Measurements from ENCODE around the gene KCTD18.

KCTD18 gene

DNA sequence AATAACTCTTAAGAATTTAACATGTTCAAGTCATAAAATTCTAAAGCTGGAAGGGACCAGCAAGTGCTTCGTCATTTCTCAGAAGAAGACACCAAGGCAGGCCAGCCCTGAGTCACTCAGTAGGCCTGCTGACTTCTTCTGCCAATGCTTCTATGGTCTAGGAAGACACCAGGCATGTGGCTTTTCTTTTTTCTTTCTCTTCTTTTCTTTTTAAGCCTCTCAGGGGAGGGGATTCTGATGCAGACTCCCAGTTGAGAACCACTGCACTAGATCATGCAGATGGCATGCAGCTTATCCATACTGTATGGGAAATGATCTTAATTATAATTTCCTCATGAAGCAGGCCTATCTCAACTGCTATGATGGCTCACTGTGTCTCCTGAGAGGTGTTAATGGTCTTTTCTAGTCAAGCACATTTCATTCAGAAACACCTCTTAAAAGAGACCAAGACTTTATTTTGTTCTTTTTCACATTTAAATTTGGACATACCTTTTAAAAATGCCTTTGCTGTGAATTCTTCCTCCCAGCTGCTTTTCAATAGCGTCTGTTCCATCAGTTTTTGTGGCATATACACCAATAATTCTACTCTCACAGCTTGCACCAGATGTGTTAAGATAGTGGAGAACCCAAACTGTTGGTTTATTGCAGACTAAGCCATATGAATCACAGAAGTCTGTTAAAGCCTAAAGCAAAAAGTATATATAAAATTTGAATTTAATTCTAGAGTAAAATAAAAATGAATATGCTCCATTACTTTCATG, 11.3 kb downstream of the KCTD18 start:
- Histone ChIP-seq H2BK15ac (ENCODE audit: low read length) (no peak overlapping the region), H2BK120ac (ENCODE audit: low read depth, low read length) (no peak overlapping the region), H3K4me2 (ENCODE audit: insufficient read depth, low read length, poor library complexity, severe bottlenecking) (no peak overlapping the region), H2AFZ (ENCODE audit: low read length) (no peak overlapping the region), H4K91ac (ENCODE audit: low read depth, low read length, poor library complexity) (no peak overlapping the region), H3K23ac (ENCODE audit: low read depth, low read length, poor library complexity) (no peak overlapping the region), H3K4me1 (ENCODE audit: control insufficient read depth in 2 of 2, insufficient read depth in 1 of 2, low read depth in 1 of 2, low read length in 2 of 2) (no peaks in the 10 kb centered on the region), H3K9ac (ENCODE audit: low read depth, low read length, poor library complexity) (no peak overlapping the region), H3K27me3 (ENCODE audit: control insufficient read depth in 3 of 3, insufficient read depth in 3 of 3, low read depth in 1 of 3, low read length in 3 of 3) (no peaks in the 10 kb centered on the region), H2AK5ac (ENCODE audit: low read depth, low read length) (no peak overlapping the region), H3K4ac (ENCODE audit: low read length) (no peak overlapping the region), H3K27ac (replicated peaks; ENCODE audit: low read length) (no peak overlapping the region), H3K4me3 (ENCODE audit: low read length in 2 of 2) (no peak overlapping the region), H3K36me3 (replicated peaks in 1 of 2; ENCODE audit: control insufficient read depth in 2 of 2, insufficient read depth in 2 of 2, low read length in 2 of 2) (peaks cover 0 to 34% of the 10 kb centered on the region in 2 donors), H4K8ac (ENCODE audit: low read depth, low read length) (no peak overlapping the region), H2BK12ac (ENCODE audit: low read length) (no peak overlapping the region), H3K14ac (ENCODE audit: low read length) (no peak overlapping the region), H2BK5ac (ENCODE audit: low read length) (no peak overlapping the region), H3K18ac (ENCODE audit: low read length) (no peak overlapping the region), H3K79me1 (ENCODE audit: low read depth, low read length) (no peaks in the 10 kb centered on the region), H3K9me3 (replicated peaks in 1 of 2; ENCODE audit: control insufficient read depth in 2 of 2, insufficient read depth in 1 of 2, low read depth in 1 of 2, low read length in 2 of 2) (no peaks in the 10 kb centered on the region)
- no CpG with 5 or more reads among the region's 2 CpGs for WGBS, 2 donors (ENCODE audit: extremely low coverage in 2 of 2, insufficient read length in 2 of 2, insufficient replicate concordance in 1 of 2)
- no peak for DNase-seq (ENCODE audit: low spot score)

GRCh38 chr2:200496696-200497095, 13.2 kb downstream of the KCTD18 start:
- H3K4me3 ChIP-seq (ENCODE audit: low read length in 2 of 2) = no peak overlapping the region
- H3K23ac ChIP-seq (ENCODE audit: low read depth, low read length, poor library complexity) = no peak overlapping the region
- H2AK5ac ChIP-seq (ENCODE audit: low read depth, low read length) = no peak overlapping the region
- no peak overlapping the region for H3K4me2 ChIP-seq (ENCODE audit: insufficient read depth, low read length, poor library complexity, severe bottlenecking)
- no peak for DNase-seq (ENCODE audit: low spot score)
- H3K14ac ChIP-seq (ENCODE audit: low read length) = no peak overlapping the region
- H2BK15ac ChIP-seq (ENCODE audit: low read length) = no peak overlapping the region
- no CpG with 5 or more reads among the region's 1 CpG for whole genome bisulfite sequencing, 2 donors (ENCODE audit: extremely low coverage in 2 of 2, insufficient read length in 2 of 2, insufficient replicate concordance in 1 of 2)
- no peak overlapping the region for H4K8ac ChIP-seq (ENCODE audit: low read depth, low read length)
- no peak overlapping the region for H4K91ac ChIP-seq (ENCODE audit: low read depth, low read length, poor library complexity)
- peaks cover 0 to 1% of the 10 kb centered on the region in 2 donors for H3K9me3 ChIP-seq (replicated peaks in 1 of 2; ENCODE audit: control insufficient read depth in 2 of 2, insufficient read depth in 1 of 2, low read depth in 1 of 2, low read length in 2 of 2)
- no peak overlapping the region for H2BK120ac ChIP-seq (ENCODE audit: low read depth, low read length)
- H3K18ac ChIP-seq (ENCODE audit: low read length) = no peak overlapping the region
- no peaks in the 10 kb centered on the region for H3K79me1 ChIP-seq (ENCODE audit: low read depth, low read length)
- H3K27ac ChIP-seq (replicated peaks; ENCODE audit: low read length) = no peak overlapping the region
- peaks cover 0 to 45% of the 10 kb centered on the region in 2 donors for H3K36me3 ChIP-seq (replicated peaks in 1 of 2; ENCODE audit: control insufficient read depth in 2 of 2, insufficient read depth in 2 of 2, low read length in 2 of 2)
- no peak overlapping the region for H2AFZ ChIP-seq (ENCODE audit: low read length)
- no peak overlapping the region for H2BK5ac ChIP-seq (ENCODE audit: low read length)
- no peak overlapping the region for H2BK12ac ChIP-seq (ENCODE audit: low read length)
- H3K9ac ChIP-seq (ENCODE audit: low read depth, low read length, poor library complexity) = no peak overlapping the region
- H3K4ac ChIP-seq (ENCODE audit: low read length) = no peak overlapping the region
- H3K4me1 ChIP-seq (ENCODE audit: control insufficient read depth in 2 of 2, insufficient read depth in 1 of 2, low read depth in 1 of 2, low read length in 2 of 2) = no peaks in the 10 kb centered on the region
- H3K27me3 ChIP-seq (ENCODE audit: control insufficient read depth in 3 of 3, insufficient read depth in 3 of 3, low read depth in 1 of 3, low read length in 3 of 3) = no peaks in the 10 kb centered on the region

DNA sequence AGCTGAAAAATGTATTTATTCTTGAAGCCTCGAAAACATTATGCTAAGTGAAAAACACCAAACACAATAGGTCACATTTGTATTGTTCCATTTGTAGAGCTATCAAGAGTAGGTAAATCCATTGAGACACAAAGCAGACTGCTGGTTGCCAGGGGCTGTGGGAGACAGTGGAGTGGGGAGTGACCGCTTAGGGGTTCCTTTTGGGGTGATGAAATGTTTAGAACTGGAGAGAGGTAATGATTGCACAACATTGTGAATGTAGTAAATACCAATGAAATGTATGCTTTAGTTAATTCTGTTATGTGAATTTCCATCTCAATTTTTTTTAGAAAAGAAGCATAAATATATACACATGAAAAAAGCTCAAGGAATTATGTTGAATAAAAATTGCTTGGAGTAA, 15.8 kb downstream of the KCTD18 start:
- Histone ChIP-seq H3K23ac (ENCODE audit: low read depth, low read length, poor library complexity) (no peak overlapping the region), H3K18ac (ENCODE audit: low read length) (no peak overlapping the region), H3K27me3 (ENCODE audit: control insufficient read depth in 3 of 3, insufficient read depth in 3 of 3, low read depth in 1 of 3, low read length in 3 of 3) (no peaks in the 10 kb centered on the region), H3K9me3 (replicated peaks in 1 of 2; ENCODE audit: control insufficient read depth in 2 of 2, insufficient read depth in 1 of 2, low read depth in 1 of 2, low read length in 2 of 2) (peaks cover 0 to 3% of the 10 kb centered on the region in 2 donors), H2BK15ac (ENCODE audit: low read length) (no peak overlapping the region), H3K4me1 (ENCODE audit: control insufficient read depth in 2 of 2, insufficient read depth in 1 of 2, low read depth in 1 of 2, low read length in 2 of 2) (no peaks in the 10 kb centered on the region), H2AFZ (ENCODE audit: low read length) (no peak overlapping the region), H3K9ac (ENCODE audit: low read depth, low read length, poor library complexity) (no peak overlapping the region), H3K4ac (ENCODE audit: low read length) (no peak overlapping the region), H4K91ac (ENCODE audit: low read depth, low read length, poor library complexity) (no peak overlapping the region), H2AK5ac (ENCODE audit: low read depth, low read length) (no peak overlapping the region), H3K36me3 (replicated peaks in 1 of 2; ENCODE audit: control insufficient read depth in 2 of 2, insufficient read depth in 2 of 2, low read length in 2 of 2) (peaks cover 6 to 68% of the 10 kb centered on the region in 2 donors), H4K8ac (ENCODE audit: low read depth, low read length) (no peak overlapping the region), H2BK120ac (ENCODE audit: low read depth, low read length) (no peak overlapping the region), H2BK12ac (ENCODE audit: low read length) (no peak overlapping the region), H3K4me3 (ENCODE audit: low read length in 2 of 2) (no peak overlapping the region), H3K14ac (ENCODE audit: low read length) (no peak overlapping the region), H3K4me2 (ENCODE audit: insufficient read depth, low read length, poor library complexity, severe bottlenecking) (no peak overlapping the region), H3K79me1 (ENCODE audit: low read depth, low read length) (no peaks in the 10 kb centered on the region), H3K27ac (replicated peaks; ENCODE audit: low read length) (no peak overlapping the region), H2BK5ac (ENCODE audit: low read length) (no peak overlapping the region)
- DNase-seq (ENCODE audit: low spot score) = no peak
- WGBS, 2 donors (ENCODE audit: extremely low coverage in 2 of 2, insufficient read length in 2 of 2, insufficient replicate concordance in 1 of 2) = no CpG with 5 or more reads among the region's 2 CpGs

DNA sequence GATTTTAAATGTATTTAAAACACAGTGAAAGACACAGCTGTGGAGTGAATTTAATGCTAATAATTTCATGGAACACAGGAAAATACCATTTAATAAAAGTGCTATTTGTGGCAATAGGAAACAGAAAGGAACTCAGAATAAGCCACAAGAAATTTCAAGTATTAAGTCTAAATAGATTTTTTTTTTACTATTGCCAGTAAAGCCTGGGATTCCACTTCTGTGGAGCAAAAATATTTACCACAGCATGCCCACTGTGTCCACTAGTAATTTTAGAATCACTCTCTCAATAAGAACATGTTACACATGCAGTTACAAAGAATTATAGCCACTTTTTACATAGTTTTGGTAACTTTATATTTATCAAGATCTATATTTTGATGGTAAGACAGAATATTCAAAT, 17.2 kb downstream of the KCTD18 start:
- H2BK12ac ChIP-seq (ENCODE audit: low read length) = no peak overlapping the region
- H2AFZ ChIP-seq (ENCODE audit: low read length) = no peak overlapping the region
- H3K4ac ChIP-seq (ENCODE audit: low read length) = no peak overlapping the region
- no peak overlapping the region for H4K8ac ChIP-seq (ENCODE audit: low read depth, low read length)
- no peak overlapping the region for H2AK5ac ChIP-seq (ENCODE audit: low read depth, low read length)
- H3K79me1 ChIP-seq (ENCODE audit: low read depth, low read length) = no peaks in the 10 kb centered on the region
- H3K27me3 ChIP-seq (ENCODE audit: control insufficient read depth in 3 of 3, insufficient read depth in 3 of 3, low read depth in 1 of 3, low read length in 3 of 3) = no peaks in the 10 kb centered on the region
- no peak overlapping the region for H3K23ac ChIP-seq (ENCODE audit: low read depth, low read length, poor library complexity)
- H3K4me1 ChIP-seq (ENCODE audit: control insufficient read depth in 2 of 2, insufficient read depth in 1 of 2, low read depth in 1 of 2, low read length in 2 of 2) = no peaks in the 10 kb centered on the region
- H3K9me3 ChIP-seq (replicated peaks in 1 of 2; ENCODE audit: control insufficient read depth in 2 of 2, insufficient read depth in 1 of 2, low read depth in 1 of 2, low read length in 2 of 2) = peaks cover 0 to 3% of the 10 kb centered on the region in 2 donors
- no peak overlapping the region for H3K4me2 ChIP-seq (ENCODE audit: insufficient read depth, low read length, poor library complexity, severe bottlenecking)
- no peak for DNase-seq (ENCODE audit: low spot score)
- H2BK120ac ChIP-seq (ENCODE audit: low read depth, low read length) = no peak overlapping the region
- H3K27ac ChIP-seq (replicated peaks; ENCODE audit: low read length) = no peak overlapping the region
- H2BK15ac ChIP-seq (ENCODE audit: low read length) = no peak overlapping the region
- H3K36me3 ChIP-seq (replicated peaks in 1 of 2; ENCODE audit: control insufficient read depth in 2 of 2, insufficient read depth in 2 of 2, low read length in 2 of 2) = peaks cover 6 to 64% of the 10 kb centered on the region in 2 donors
- no peak overlapping the region for H3K9ac ChIP-seq (ENCODE audit: low read depth, low read length, poor library complexity)
- H3K4me3 ChIP-seq (ENCODE audit: low read length in 2 of 2) = no peak overlapping the region
- H4K91ac ChIP-seq (ENCODE audit: low read depth, low read length, poor library complexity) = no peak overlapping the region
- H3K18ac ChIP-seq (ENCODE audit: low read length) = no peak overlapping the region
- no peak overlapping the region for H3K14ac ChIP-seq (ENCODE audit: low read length)
- no peak overlapping the region for H2BK5ac ChIP-seq (ENCODE audit: low read length)
